ENCODE data around the gene CACUL1.

GRCh38 chr10:118760265-118760664, 5.5 kb upstream of the CACUL1 start:
- TF ChIP-seq CTCF (IDR thresholded peaks at IDR 0.05) (no peak), POLR2A (IDR thresholded peaks at IDR 0.05) (no peak), EP300 (IDR thresholded peaks at IDR 0.05) (no peak)
